GM18909 (cell line): ENCODE results near the gene FOXA1.

Experiments
- ATAC-seq: cut with Tn5 transposase; IDR thresholded peaks from one replicate; pipeline ENCODE4 v1.9.1; 2021; ENCODE audit warnings: mild to moderate bottlenecking; ENCODE audit not compliant: unreplicated experiment, poor library complexity

The FOXA1 gene

GRCh38 chr14:37603688-37604251 lies 8.7 kb upstream of the FOXA1 start:
- ATAC-seq, result no peak

- ATAC-seq, result no peak
Measured at GRCh38 chr14:37602605-37603453, 7.8 kb upstream of the FOXA1 start.

GRCh38 chr14:37601865-37602264 lies 6.8 kb upstream of the FOXA1 start:
- no peak for ATAC-seq

DNA sequence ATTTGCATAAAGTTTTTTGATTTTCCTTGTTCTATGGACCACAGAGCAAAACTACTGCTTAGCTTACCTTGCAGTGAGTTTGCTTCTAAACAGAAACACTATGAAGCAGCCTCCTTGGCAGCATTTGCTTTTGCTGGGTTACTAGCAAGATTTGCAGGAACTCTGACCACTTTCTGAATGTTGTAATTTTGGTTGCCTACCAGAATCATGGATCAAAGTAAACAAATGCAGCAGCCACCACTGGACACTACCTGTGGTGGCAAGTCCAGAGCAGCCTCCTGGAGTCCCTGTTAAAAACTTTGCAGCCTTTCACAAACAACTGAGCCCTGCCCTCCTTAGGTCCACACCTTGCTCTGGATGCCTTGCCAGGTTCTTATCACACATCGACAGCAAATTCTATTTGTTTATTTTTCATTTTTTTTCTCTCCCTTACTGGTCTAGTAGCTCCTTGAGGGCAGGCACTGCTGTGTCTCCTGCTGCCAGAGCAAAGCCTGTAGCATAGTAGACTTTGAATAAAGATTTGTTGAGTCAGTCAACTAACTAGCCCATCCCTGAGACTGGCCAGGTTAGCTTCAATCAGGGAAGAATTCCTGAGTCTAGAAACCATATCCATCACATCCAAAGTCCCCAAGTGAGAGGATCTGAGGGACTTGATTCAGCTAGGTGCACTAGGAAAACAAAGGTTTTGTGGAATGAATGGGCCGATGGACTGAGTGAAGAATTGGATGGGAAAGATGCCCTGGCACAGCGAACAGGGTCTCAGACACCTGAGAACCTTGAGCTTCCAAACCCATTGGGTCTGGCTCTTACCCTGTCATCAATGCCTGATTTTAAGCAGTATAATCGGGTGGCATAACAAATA lies 6.1 kb upstream of the FOXA1 start:
- no peak for ATAC-seq

- ATAC-seq, result no peak
Measured at GRCh38 chr14:37599507-37600368, 4.7 kb upstream of the FOXA1 start.

DNA sequence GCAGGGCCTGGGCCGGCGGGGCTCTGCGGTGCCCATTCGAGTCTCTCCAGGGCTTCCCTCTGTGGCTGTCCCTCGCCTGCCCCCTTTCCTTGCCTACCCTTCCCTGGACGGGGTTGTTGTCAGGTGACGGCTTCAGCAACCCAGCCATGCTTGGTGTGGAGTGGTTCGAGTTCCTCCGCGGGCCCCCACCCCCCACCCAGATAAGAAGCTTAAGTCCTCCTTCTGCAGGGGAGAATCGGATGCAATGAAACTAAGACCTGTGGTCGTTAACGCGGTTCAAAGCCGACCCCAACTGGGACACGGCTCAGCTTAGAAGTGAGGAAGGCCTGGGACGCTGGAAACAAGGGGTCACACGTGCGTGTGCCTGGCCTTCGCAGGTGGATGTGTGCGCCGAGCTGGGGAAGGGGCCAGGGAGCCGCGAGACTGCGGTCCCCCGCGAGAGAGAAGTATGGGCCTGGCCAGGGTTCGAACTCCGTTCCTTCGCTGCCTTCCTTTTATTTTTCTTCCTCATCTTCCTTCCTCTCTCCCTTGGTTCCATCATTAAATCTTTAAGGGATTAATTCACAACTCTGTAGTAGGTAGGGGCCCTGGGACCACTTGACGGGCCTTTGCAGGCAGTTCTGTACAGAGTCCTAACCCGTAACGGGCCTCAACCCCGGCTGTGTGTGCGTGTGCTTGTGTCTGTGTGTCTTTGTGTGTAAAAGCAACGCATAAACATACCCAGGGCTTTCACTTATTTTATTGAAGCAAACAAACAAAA lies 3.9 kb upstream of the FOXA1 start:
- no peak for ATAC-seq

DNA sequence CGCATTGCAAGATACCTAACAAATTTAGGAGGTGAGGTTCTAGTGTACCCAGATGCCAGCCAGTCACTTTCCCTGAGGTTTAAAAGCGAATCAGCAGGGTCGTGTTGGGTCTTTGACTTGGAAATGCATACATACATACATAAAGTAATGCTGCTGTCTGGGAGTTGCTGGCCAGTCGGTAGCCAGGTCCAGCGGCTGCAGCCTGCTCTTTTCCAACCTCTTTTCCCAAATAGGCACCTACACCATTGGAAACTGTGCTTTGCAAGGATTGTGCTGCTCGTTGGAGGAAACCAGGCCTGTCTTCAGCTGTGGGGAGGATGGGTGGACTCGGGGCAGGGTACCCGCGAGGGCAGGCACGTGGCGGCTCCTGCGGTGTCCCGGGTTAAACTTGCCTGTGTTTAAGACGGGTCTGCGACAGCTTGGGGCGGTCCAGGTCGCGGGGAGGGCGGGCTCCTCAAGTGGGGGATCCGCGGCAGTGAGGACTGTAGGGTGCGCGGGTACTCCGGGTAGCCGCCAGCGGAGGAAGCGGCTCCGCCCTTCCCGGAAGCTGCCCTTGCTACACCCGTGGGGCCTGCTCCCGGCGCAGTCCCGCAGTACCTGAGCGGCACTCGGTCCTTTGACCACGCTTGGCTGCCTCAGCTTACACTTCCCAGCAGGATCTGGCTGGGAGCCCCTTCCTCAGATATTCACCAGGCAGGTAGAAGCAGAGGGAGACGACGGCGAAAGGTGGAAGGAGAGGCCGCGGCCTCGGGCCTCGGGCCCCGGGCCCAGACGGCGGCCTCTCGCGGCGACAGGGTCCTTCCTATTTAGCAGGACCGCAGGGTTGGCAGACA lies 3.1 kb upstream of the FOXA1 start:
- no peak for ATAC-seq

GRCh38 chr14:37597538-37597913 lies 2.5 kb upstream of the FOXA1 start:
- no peak for ATAC-seq

DNA sequence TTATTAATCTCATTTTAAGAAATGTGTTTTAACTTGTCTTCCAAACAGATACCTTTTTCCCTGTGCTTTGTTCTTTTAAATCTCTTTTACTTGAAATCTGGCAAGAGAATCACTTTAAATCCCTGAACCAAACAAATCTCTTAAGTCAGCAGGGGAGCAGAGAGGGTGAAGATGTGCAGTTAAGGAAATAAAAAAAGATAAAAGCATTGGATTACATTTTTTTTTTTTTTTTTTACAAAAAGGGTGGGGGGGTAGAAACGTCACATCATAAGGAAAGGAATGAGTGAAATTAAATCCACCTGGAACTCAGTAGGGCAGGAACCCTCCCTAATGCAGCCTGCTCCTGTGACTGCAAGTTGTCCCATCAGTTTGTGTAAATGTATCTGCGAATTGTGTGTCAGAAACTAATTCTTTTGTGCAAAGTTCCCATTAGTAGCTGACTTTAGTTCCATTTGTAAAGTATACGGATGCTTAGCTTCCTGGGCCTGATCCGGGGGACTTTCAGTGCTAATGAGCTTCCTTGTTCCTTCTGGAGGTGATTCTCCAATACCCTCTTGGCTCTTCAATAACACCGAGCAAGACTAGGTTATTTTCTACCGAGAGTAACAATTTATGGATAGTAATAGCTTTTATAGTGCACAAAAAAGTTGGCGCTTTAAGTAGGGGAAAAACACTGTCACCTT lies 1.9 kb upstream of the FOXA1 start:
- no peak for ATAC-seq

GRCh38 chr14:37595809-37596621 lies 966 bp upstream of the FOXA1 start:
- ATAC-seq, result peak; percentile 56

- ATAC-seq, result no peak
Measured at GRCh38 chr14:37594238-37594970, 645 bp downstream of the FOXA1 start.

- no peak for ATAC-seq
Measured at GRCh38 chr14:37593511-37594237, 1.4 kb downstream of the FOXA1 start.

GRCh38 chr14:37592482-37593408 lies 2.3 kb downstream of the FOXA1 start:
- no peak for ATAC-seq

- no peak for ATAC-seq
Measured at GRCh38 chr14:37591941-37592481, 3.0 kb downstream of the FOXA1 start.
